Erythroblast (primary cell): Measurements from ENCODE around the gene COQ10A.

Experiments used
- GATA1 ChIP-seq: IDR thresholded peaks from 2 replicates; pipeline ENCODE4 v1.6.1; 2011; ENCODE audit warnings: low read depth, mild to moderate bottlenecking, control low read depth, low read length, moderate library complexity
- POLR2A ChIP-seq: IDR thresholded peaks from 2 replicates; pipeline ENCODE4 v1.6.1; 2011; ENCODE audit warnings: mild to moderate bottlenecking, low read length

GRCh38 chr12:56224954-56225353, 41.8 kb upstream of the COQ10A start:
- TF ChIP-seq POLR2A = no peak
- no peak for TF ChIP-seq GATA1
